ENCODE results near the gene LRRC27. TPM values are rescaled to one million over a fixed set of nuclear protein-coding genes. Genes with fewer than 3 reads are reported as not detected.

The LRRC27 gene
- total and polyA plus RNA-seq, 10 donors = 6.1 to 29.9 (median 16.6) TPM

DNA sequence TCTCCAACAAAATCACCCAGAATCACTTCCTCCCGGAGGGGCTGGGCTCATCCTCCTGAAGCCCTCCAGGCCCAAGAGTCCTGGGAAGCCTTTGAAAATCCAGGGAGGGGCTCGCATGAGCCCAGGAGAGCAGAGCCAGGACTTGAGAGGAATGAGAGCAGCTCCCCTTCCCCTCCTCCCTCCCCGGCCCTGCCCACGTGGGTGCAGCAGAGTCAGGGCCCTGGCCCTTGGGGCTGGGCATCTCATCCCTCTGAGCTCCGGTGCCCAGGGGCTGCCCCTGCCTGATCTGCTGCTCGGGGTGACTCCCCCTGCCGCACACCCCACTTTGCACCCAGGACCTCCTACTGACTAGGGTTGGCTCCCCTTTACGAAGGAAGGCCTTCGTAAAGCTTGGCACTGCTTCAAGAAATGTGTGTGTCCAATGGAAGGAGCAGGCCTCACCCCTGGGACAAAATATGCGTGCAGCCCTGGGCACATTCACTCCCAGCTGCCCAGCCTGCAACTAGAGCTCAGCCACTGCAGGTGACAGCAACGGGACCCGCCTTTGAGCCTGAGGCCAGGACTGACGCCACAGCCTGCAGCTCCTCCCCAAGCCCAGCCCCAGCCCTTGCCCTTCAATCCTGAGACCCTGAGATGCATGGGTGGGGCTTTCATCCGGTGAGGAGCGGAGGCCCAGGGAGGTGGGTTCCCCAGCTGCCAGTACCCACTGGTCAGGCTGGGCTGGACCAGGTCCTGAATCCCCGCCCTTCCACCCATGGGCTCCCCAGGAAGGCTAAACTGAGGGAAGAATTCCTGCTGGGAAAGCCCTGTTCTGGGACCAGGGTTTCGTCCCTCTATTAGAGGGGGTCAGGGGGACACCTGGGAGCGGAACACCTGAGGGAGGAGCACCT lies 86.8 kb downstream of the LRRC27 start:
- Histone ChIP-seq H3K27ac (peak overlapping the region; percentile 61 to 99 (median 94)), H3K9me3 (no peaks in the 10 kb centered on the region), H3K36me3 (peaks cover 0 to 33% (median 0%) of the 10 kb centered on the region in 6 donors), H3K4me1 (peaks cover 63 to 100% (median 89%) of the 10 kb centered on the region in 6 donors), H3K4me3 (peak overlapping the region in 1 of 8 donors; percentile 19), H3K27me3 (replicated peaks in 1 of 7) (no peaks in the 10 kb centered on the region)
- 47 to 50% (median 49%) methylated on average over 6 to 18 of the region's 18 CpGs for WGBS, 5 donors
- TF ChIP-seq POLR2A (IDR thresholded peaks at IDR 0.05) (no peak), POLR2AphosphoS5 (IDR thresholded peaks at IDR 0.05) (peak; percentile 74 to 85 (median 80))
- TF ChIP-seq, protein P1, sequence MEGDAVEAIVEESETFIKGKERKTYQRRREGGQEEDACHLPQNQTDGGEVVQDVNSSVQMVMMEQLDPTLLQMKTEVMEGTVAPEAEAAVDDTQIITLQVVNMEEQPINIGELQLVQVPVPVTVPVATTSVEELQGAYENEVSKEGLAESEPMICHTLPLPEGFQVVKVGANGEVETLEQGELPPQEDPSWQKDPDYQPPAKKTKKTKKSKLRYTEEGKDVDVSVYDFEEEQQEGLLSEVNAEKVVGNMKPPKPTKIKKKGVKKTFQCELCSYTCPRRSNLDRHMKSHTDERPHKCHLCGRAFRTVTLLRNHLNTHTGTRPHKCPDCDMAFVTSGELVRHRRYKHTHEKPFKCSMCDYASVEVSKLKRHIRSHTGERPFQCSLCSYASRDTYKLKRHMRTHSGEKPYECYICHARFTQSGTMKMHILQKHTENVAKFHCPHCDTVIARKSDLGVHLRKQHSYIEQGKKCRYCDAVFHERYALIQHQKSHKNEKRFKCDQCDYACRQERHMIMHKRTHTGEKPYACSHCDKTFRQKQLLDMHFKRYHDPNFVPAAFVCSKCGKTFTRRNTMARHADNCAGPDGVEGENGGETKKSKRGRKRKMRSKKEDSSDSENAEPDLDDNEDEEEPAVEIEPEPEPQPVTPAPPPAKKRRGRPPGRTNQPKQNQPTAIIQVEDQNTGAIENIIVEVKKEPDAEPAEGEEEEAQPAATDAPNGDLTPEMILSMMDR (IDR thresholded peaks at IDR 0.05 in 8 of 11, conservative IDR thresholded peaks at IDR 0.05 in 3 of 11) = no peak
- intact Hi-C loops (cut with DNase I; ENCODE audit: low total_unique reads) = no loop called here
- DNase-seq = peak; percentile 87

DNA sequence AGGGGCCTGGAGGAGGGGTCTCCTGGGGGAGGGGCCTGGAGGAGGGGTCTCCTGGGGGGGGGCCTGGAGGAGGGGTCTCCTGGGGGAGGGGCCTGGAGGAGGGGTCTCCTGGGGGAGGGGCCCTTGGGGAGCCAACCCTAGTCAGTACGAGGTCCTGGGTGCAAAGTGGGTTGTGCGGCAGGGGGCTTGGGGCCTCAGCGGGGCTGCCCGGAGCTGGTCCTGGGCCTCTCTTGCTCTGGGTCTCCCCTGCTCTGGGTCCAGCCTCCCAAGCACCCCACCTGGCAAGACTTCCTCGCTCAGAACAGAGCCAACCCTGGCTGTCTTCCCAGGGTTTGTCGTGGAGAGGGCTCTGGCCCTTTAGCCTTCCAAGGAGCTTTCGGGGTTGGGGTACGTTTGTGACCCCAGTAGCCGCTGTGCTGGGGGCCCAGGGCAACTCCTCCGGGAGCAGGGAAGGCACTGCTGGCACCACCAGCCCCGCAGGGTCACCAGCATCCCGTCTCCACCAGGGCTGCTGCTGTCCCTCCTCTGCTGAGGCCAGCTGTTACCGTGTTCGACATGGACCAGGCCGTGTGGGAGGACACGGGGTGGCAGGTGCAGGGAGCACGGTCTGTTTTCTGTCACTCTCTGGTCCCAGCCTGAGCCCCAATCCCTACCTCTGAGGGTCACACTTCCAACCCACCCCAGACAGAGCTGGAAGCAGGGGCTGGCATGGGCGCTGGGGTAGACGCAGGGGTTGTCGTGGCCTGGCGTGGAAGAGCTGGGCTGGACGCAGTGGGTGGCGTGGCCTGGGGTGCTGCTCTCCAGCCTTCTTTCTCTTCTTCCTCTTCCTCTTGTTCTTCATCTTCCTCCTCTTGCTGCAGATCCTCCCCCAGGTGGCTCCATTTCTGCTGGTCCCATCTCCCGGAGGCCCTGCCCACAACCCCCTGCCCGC lies 87.8 kb downstream of the LRRC27 start:
- no peak for TF ChIP-seq POLR2A (IDR thresholded peaks at IDR 0.05)
- TF ChIP-seq, protein P1 (IDR thresholded peaks at IDR 0.05 in 8 of 11, conservative IDR thresholded peaks at IDR 0.05 in 3 of 11) = no peak
- peak in 1 of 3 donors; percentile 6 for TF ChIP-seq POLR2AphosphoS5 (IDR thresholded peaks at IDR 0.05)
- H3K36me3 ChIP-seq = peaks cover 0 to 24% (median 0%) of the 10 kb centered on the region in 6 donors
- H3K27me3 ChIP-seq (replicated peaks in 1 of 7) = no peaks in the 10 kb centered on the region
- H3K4me1 ChIP-seq = peaks cover 63 to 97% (median 89%) of the 10 kb centered on the region in 6 donors
- DNase-seq = peak; percentile 82
- no peaks in the 10 kb centered on the region for H3K9me3 ChIP-seq
- peak overlapping the region in 1 of 8 donors; percentile 52 for H3K4me3 ChIP-seq
- H3K27ac ChIP-seq = peak overlapping the region; percentile 87 to 99 (median 94)
- 66 to 80% (median 66%) methylated on average over 17 to 25 of the region's 25 CpGs for WGBS, 5 donors
- intact Hi-C loops (cut with DNase I; ENCODE audit: low total_unique reads) = no loop called here

DNA sequence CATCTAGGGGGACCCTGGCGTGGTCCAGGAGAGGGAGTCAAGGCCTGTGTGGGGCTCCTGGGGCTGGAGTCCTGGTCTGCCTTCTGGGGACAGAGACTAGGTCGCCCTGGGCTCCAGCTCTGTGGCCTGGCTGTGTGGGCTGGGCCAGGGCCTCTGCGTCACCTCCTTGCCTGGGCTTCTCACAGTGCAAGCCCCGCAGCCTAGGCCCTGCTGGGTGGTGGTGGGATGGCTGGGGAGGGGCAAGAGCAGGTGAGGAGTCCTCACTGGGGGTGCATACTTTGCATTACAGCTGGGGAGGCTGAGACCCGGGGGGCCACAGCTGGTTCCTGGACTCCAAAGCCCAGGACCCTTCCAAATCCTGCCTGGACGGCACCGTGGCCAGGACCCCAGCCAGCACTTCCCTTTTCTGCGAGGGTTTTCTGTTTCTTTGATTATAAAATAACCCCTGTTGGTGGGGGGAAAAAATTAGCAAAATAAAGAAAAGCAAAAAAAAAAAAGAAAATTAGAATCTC lies 88.5 kb downstream of the LRRC27 start:
- H3K4me1 ChIP-seq = peaks cover 63 to 94% (median 88%) of the 10 kb centered on the region in 6 donors

More for the DNA sequence above, 88.5 kb downstream of the LRRC27 start:
- peak; percentile 89 for DNase-seq
- Histone ChIP-seq H3K27me3 (replicated peaks in 1 of 7) (no peaks in the 10 kb centered on the region), H3K4me3 (peak overlapping the region in 1 of 8 donors; percentile 52), H3K27ac (peak overlapping the region; percentile 87 to 99 (median 94)), H3K9me3 (no peaks in the 10 kb centered on the region), H3K36me3 (peaks cover 0 to 18% (median 0%) of the 10 kb centered on the region in 6 donors)
- intact Hi-C loops (cut with DNase I; ENCODE audit: low total_unique reads) = no loop called here
- WGBS, 5 donors = 26 to 35% (median 30%) methylated on average over 7 to 8 of the region's 8 CpGs
- TF ChIP-seq POLR2A (IDR thresholded peaks at IDR 0.05) = no peak
- TF ChIP-seq, protein P1 (IDR thresholded peaks at IDR 0.05 in 8 of 11, conservative IDR thresholded peaks at IDR 0.05 in 3 of 11) = no peak
- no peak for TF ChIP-seq POLR2AphosphoS5 (IDR thresholded peaks at IDR 0.05)

Measured in spleen (tissue), 11 donors.